T-helper 2 cell treated with Interferon-gamma antibody and Interleukin-4, amounts not matched to agents 100 ng/mL and 5 ng/mL, for 36 hours (primary cell): Measurements from ENCODE around the gene TCTN1. TPM values are rescaled to one million over a fixed set of nuclear protein-coding genes. Genes with fewer than 3 reads are reported as not detected.
"Not testable (repeated sequence)": the region's sequence is repeated elsewhere in the genome, so short reads cannot be mapped to it uniquely, and the experiment has no call there.

Source experiments
- intact Hi-C: fragments of 100-400 bp; cut with micrococcal nuclease; formaldehyde crosslinking; loops from one replicate; pipeline ENCODE4 v1.15.1; 2023
- total RNA-seq: library from RNA; stranded (reverse); gene quantifications from 2 replicates; pipeline ENCODE4 v1.2.3, GENCODE V29; 2022

The TCTN1 gene
- total RNA-seq, 1 donor from 2014 or later, result 3.6 TPM

- intact Hi-C loops, result loop anchor here (1.0 to 2.0 kb wide), 4 partner anchors 8 to 115 kb away; partner anchors contain the start of genes FAM216A, GPN3, RAD9B and VPS29
Measured at GRCh38 chr12:110583137-110584059, 30.5 kb upstream of the TCTN1 start, which contains the start of gene PPTC7. PPTC7 (minus strand) TSS chr12:110583318; CDS start chr12:110583031, 287 bp downstream.

- intact Hi-C loops, result no loop called here
Measured at GRCh38 chr12:110585231-110585799, 28.6 kb upstream of the TCTN1 start.

GRCh38 chr12:110587102-110587501, 26.8 kb upstream of the TCTN1 start:
- intact Hi-C loops, result not testable (repeated sequence)

- intact Hi-C loops, result no loop called here
Measured at GRCh38 chr12:110590059-110590458, 23.9 kb upstream of the TCTN1 start.

GRCh38 chr12:110590806-110591326, 23.1 kb upstream of the TCTN1 start:
- intact Hi-C loops, result loop anchor here (1.0 kb wide), 1 partner anchor 8 kb away; the partner anchor contains the start of gene PPTC7

- intact Hi-C loops, result loop anchor here (1.0 kb wide), 1 partner anchor 8 kb away; the partner anchor contains the start of gene PPTC7
Measured at GRCh38 chr12:110591451-110592051, 22.4 kb upstream of the TCTN1 start.

- intact Hi-C loops, result no loop called here
Measured at GRCh38 chr12:110592078-110592477, 21.9 kb upstream of the TCTN1 start.

GRCh38 chr12:110592919-110593318, 21.0 kb upstream of the TCTN1 start:
- intact Hi-C loops, result not testable (repeated sequence)

GRCh38 chr12:110597885-110598284, 16.0 kb upstream of the TCTN1 start:
- intact Hi-C loops, result no loop called here

- intact Hi-C loops, result no loop called here
Measured at GRCh38 chr12:110599334-110599733, 14.6 kb upstream of the TCTN1 start.

- intact Hi-C loops, result loop anchor here (1.0 to 10.0 kb wide), 5 partner anchors 48 to 495 kb away; no protein-coding TSS in a partner anchor
Measured at GRCh38 chr12:110600254-110600653, 13.7 kb upstream of the TCTN1 start.

- intact Hi-C loops, result loop anchor here (1.0 to 10.0 kb wide), 6 partner anchors 90 to 497 kb away; partner anchors contain the start of gene ARPC3
Measured at GRCh38 chr12:110602085-110602814, 11.7 kb upstream of the TCTN1 start.

- intact Hi-C loops, result loop anchor here (10.0 kb wide), 1 partner anchor 501 kb away; no protein-coding TSS in a partner anchor
Measured at GRCh38 chr12:110606253-110606611, 7.7 kb upstream of the TCTN1 start.

- intact Hi-C loops, result loop anchor here (2.0 to 5.0 kb wide), 3 partner anchors 76 to 274 kb away; partner anchors contain the start of genes HVCN1, RAD9B and VPS29
Measured at GRCh38 chr12:110613071-110613770, 708 bp upstream of the TCTN1 start.

- intact Hi-C loops, result loop anchor here (5.0 kb wide), 1 partner anchor 212 kb away; no protein-coding TSS in a partner anchor
Measured at GRCh38 chr12:110615171-110615570, 1.2 kb downstream of the TCTN1 start.

- intact Hi-C loops, result loop anchor here (5.0 kb wide), 1 partner anchor 211 kb away; no protein-coding TSS in a partner anchor
Measured at GRCh38 chr12:110616471-110617115, 2.7 kb downstream of the TCTN1 start.

GRCh38 chr12:110619534-110619953, 5.6 kb downstream of the TCTN1 start:
- intact Hi-C loops, result loop anchor here (1.0 to 5.0 kb wide), 2 partner anchors 79 to 208 kb away; no protein-coding TSS in a partner anchor

GRCh38 chr12:110622582-110622981, 8.7 kb downstream of the TCTN1 start:
- intact Hi-C loops, result no loop called here
